Measurements from ENCODE around the gene AOC3. TPM values are rescaled to one million over a fixed set of nuclear protein-coding genes. Genes with fewer than 3 reads are reported as not detected.
A peak's percentile ranks its signal among the peaks of the same experiment; 100 is the strongest.

AOC3 gene
- total and polyA plus RNA-seq, 2 of the 13 experiments (the other 11 are each of a cell fraction or from before 2014, with no cell fraction given) = 8.7 to 51.7 TPM

GRCh38 chr17:42886283-42887176 is 35.5 kb downstream of the AOC3 start (continued):
- TF ChIP-seq ZNF549 (CRISPR knock-in tag; IDR thresholded peaks at IDR 0.05) = no peak
- TF ChIP-seq ATM (IDR thresholded peaks at IDR 0.05; ENCODE audit: borderline replicate concordance) = no peak
- no peak for TF ChIP-seq NFE2L2 (IDR thresholded peaks at IDR 0.05; ENCODE audit: low read length)
- TF ChIP-seq ZNF7 (CRISPR knock-in tag; IDR thresholded peaks at IDR 0.05) = no peak
- TF ChIP-seq ZNF30 (CRISPR knock-in tag; IDR thresholded peaks at IDR 0.05) = no peak
- no peak for TF ChIP-seq ZNF143 (CRISPR knock-in tag; IDR thresholded peaks at IDR 0.05)
- no peak for TF ChIP-seq RFX3 (CRISPR knock-in tag; IDR thresholded peaks at IDR 0.05)
- no peak for TF ChIP-seq NFATC3 (CRISPR knock-in tag; IDR thresholded peaks at IDR 0.05)
- no peak for TF ChIP-seq CSRNP2 (CRISPR knock-in tag; conservative IDR thresholded peaks at IDR 0.05; ENCODE audit: low read depth)
- peak; percentile 18; the same call in 1 of the 2 replicates for TF ChIP-seq MAFF (IDR thresholded peaks at IDR 0.05; ENCODE audit: low read depth, low read length)
- no peak for TF ChIP-seq ZNF773 (CRISPR knock-in tag; IDR thresholded peaks at IDR 0.05; ENCODE audit: borderline replicate concordance)
- TF ChIP-seq SYNCRIP (IDR thresholded peaks at IDR 0.05; ENCODE audit: insufficient read depth, low read depth, low read length) = no peak
- peak; percentile 26; the same call in 1 of the 2 replicates for TF ChIP-seq KLF12 (CRISPR knock-in tag; IDR thresholded peaks at IDR 0.05; ENCODE audit: borderline replicate concordance)
- no peak; the same call in 1 of the 2 replicates for TF ChIP-seq TFDP2 (CRISPR knock-in tag; IDR thresholded peaks at IDR 0.05)
- peak; percentile 93 for TF ChIP-seq SMAD3 (CRISPR knock-in tag; IDR thresholded peaks at IDR 0.05)
- no peak; the same call in 1 of the 2 replicates for TF ChIP-seq TIGD3 (CRISPR knock-in tag; IDR thresholded peaks at IDR 0.05; ENCODE audit: borderline replicate concordance)
- TF ChIP-seq PCBP2 (optimal IDR thresholded peaks at IDR 0.05; ENCODE audit: low read depth, low read length, poor library complexity, severe bottlenecking) = no peak
- TF ChIP-seq SAP130 (CRISPR knock-in tag; IDR thresholded peaks at IDR 0.05; ENCODE audit: low read depth) = peak; percentile 90
- TF ChIP-seq ZFP82 (CRISPR knock-in tag; IDR thresholded peaks at IDR 0.05; ENCODE audit: borderline replicate concordance) = no peak; the same call in 1 of the 2 replicates
- 0 out of 2 replicates have a peak, but pooled peaks have one; percentile 64 for TF ChIP-seq TRIM24 (CRISPR knock-in tag; IDR thresholded peaks at IDR 0.05)
- TF ChIP-seq ASH2L (IDR thresholded peaks at IDR 0.05; ENCODE audit: insufficient read length, low read depth, low read length) = peak; percentile 84
- no peak for TF ChIP-seq KLF15 (CRISPR knock-in tag; IDR thresholded peaks at IDR 0.05; ENCODE audit: borderline replicate concordance)
- peak; percentile 91 for TF ChIP-seq ZNF431 (CRISPR knock-in tag; IDR thresholded peaks at IDR 0.05; ENCODE audit: borderline replicate concordance, low read depth)
- TF ChIP-seq ZBTB14 (CRISPR knock-in tag; IDR thresholded peaks at IDR 0.05) = no peak
- peak; percentile 89; the same call in 1 of the 2 replicates for TF ChIP-seq ZNF230 (CRISPR knock-in tag; IDR thresholded peaks at IDR 0.05)
- peak; percentile 31; the same call in 1 of the 2 replicates for TF ChIP-seq GATAD1 (CRISPR knock-in tag; IDR thresholded peaks at IDR 0.05)

Measured in HepG2 (cell line).